PFSK-1 (cell line): Measurements from ENCODE around the gene SEMA3E.

ENCODE experiments used
- FOXP2 ChIP-seq: optimal IDR thresholded peaks from 2 replicates; pipeline ENCODE3; 2011; ENCODE audit warnings: borderline replicate concordance, control low read depth, inconsistent platforms; ENCODE audit not compliant: insufficient read depth; ENCODE audit errors: extremely low read length, extremely low read depth
- POLR2AphosphoS5 ChIP-seq: IDR thresholded peaks from 2 replicates; pipeline ENCODE4 v1.6.1; 2012; ENCODE audit warnings: low read depth, mild to moderate bottlenecking, control low read depth, low read length, moderate library complexity
- SIN3A ChIP-seq: IDR thresholded peaks from 2 replicates; pipeline ENCODE4 v1.6.1; 2012; ENCODE audit warnings: mild to moderate bottlenecking, low read length, moderate library complexity, borderline replicate concordance; ENCODE audit not compliant: insufficient read depth
- TAF1 ChIP-seq: IDR thresholded peaks from 2 replicates; pipeline ENCODE4 v1.6.1; 2012; ENCODE audit warnings: low read length, control low read depth, borderline replicate concordance; ENCODE audit not compliant: insufficient read depth
- TF ChIP-seq, protein P1 (sequence below), 2 experiments: IDR thresholded peaks; 2 replicates each; pipeline versions ENCODE4 v1.6.1 to v1.8.0; 2011 to 2012; ENCODE audit warnings: low read depth in 2 of 2, low read length in 2 of 2, control low read depth in 1 of 2, inconsistent platforms in 1 of 2, mild to moderate bottlenecking in 1 of 2, moderate library complexity in 1 of 2; ENCODE audit not compliant: insufficient read depth in 1 of 2

DNA sequence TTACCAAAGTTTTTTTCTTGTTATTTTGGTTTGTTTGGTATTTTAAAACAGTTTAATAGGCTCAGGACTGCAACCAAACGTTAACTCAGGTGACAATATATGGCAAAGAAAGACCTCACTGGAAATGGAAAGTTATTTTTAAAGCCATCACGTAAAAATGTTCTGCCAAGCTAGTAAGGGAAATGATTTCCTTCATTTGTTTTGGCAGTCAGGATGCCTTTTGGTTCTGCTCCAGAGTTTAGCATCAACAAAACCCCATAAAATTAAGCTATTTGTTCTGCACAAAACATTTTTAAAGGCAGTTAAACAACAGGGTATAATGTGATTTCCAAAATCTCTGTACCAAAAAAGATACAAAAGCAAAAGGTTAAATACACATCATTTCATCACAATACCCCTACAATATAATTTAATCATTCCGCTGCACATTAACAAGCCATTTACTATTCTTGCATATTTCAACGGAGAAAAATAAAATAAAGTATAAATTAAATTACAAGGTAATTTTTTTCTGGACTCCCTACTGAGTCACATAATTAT lies 172.4 kb downstream of the SEMA3E start:
- no peak for TF ChIP-seq TAF1
- TF ChIP-seq SIN3A = no peak
- TF ChIP-seq POLR2AphosphoS5 = no peak
- TF ChIP-seq, protein P1, sequence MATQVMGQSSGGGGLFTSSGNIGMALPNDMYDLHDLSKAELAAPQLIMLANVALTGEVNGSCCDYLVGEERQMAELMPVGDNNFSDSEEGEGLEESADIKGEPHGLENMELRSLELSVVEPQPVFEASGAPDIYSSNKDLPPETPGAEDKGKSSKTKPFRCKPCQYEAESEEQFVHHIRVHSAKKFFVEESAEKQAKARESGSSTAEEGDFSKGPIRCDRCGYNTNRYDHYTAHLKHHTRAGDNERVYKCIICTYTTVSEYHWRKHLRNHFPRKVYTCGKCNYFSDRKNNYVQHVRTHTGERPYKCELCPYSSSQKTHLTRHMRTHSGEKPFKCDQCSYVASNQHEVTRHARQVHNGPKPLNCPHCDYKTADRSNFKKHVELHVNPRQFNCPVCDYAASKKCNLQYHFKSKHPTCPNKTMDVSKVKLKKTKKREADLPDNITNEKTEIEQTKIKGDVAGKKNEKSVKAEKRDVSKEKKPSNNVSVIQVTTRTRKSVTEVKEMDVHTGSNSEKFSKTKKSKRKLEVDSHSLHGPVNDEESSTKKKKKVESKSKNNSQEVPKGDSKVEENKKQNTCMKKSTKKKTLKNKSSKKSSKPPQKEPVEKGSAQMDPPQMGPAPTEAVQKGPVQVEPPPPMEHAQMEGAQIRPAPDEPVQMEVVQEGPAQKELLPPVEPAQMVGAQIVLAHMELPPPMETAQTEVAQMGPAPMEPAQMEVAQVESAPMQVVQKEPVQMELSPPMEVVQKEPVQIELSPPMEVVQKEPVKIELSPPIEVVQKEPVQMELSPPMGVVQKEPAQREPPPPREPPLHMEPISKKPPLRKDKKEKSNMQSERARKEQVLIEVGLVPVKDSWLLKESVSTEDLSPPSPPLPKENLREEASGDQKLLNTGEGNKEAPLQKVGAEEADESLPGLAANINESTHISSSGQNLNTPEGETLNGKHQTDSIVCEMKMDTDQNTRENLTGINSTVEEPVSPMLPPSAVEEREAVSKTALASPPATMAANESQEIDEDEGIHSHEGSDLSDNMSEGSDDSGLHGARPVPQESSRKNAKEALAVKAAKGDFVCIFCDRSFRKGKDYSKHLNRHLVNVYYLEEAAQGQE (IDR thresholded peaks at IDR 0.05; ENCODE audit: insufficient read depth in 1 of 2, low read depth in 2 of 2, low read length in 2 of 2) = no peak
- TF ChIP-seq FOXP2 = no peak
